Stimulated activated CD4-positive, alpha-beta T cell treated with anti-CD3 and anti-CD28 coated beads, Interleukin-2, amount 100 ng/mL, for 24 hours (primary cell): ENCODE data around the gene HS6ST1.
"Not testable (repeated sequence)": the region's sequence is repeated elsewhere in the genome, so short reads cannot be mapped to it uniquely, and the experiment has no call there.

Experiments
- DNase-seq, 2 donors: peaks; one replicate each; pipeline ENCODE4 v3.0.0-alpha.2; 2020

Gene HS6ST1

DNA sequence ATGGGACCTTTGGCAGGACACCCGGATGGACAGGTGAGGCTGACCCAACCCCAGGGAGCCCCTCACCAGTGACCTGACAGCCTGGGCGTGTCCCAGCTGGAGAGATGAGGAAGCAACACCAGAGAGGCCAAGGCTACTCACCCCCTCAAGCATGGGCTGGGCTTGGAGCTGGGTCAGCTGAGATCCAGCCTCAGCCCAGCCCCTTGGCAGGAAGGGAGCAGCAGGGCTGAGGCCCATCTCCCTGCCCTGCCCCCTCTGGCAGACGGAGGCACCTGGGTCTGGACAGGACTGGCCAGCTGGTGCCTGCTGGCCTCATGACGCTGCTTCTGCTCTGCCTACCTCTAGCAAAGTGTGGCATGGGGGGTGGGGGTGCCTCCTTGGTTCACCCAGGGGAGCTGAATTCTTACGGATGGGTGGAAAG, 37.8 kb downstream of the HS6ST1 start:
- no peak for DNase-seq

DNA sequence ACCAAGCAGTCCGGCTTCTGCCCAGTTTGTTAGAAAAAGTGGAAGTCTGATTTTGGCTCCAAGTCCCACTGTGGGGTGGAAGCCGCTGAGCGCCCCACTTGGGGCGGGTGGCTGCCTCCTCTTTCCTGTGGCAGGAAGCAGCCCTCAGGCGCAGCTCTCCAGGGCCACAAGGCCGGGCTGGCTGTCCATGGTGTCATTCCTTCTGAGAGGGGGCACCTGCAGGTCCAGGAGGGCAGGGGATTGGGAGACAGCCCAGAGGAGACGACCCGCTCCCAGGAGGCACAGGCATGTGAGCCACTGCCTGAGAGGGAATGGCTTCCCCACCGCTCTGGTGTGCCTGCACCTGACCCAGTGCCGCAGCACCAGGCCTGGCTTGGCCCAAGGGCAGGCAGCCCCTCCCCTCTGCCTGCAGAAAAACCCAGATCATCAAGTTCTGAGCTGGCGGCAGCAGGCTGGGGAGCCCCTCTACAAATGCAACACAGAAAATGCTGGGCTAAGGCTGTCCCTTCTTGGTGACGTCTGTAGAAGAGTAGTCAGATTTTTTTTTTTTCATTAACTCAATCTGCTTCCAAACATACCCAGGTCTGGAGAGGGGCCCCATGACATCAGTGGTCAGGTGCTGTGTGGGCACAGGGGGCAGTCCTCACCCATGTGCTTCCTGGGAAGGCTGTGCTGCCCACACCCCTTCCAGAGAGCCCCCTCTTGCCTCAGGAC, 38.4 kb downstream of the HS6ST1 start:
- no peak for DNase-seq

DNA sequence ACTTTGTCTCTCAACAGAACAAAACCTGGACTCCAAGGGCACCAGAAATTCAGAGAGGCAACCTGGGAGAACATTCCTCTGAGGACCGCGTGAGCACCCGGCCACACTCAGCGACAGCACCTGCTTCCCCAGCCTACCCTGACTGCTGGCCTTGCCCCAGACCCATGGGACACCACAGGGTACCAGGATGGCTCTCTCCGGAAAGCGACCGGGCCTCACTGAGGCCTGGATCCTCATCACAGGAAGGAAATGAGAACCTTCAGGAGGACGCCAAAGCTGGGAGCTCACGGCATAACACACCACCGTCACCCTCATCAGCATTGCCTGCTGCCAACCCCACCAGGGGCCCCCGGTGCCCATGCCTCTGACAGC, 38.9 kb downstream of the HS6ST1 start:
- DNase-seq: no peak

DNA sequence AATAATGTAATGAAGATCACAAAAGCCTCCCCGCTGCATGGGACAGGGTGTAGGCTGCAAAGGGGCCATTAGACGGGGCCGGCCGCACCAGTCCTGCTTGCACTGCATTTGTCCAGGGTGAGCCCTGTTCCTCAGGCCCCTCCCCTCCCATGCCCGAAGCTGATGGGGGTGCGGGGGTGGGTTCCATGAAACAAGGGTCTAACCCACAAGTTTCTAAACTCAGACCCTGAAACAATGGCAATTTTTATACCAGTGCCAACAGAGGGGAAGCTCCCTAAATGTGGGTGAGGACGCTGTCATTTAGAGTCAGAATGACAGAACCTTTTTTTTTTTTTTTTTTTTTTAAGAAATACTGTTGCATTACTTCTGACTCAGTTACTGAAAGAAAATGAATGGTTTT, 39.7 kb downstream of the HS6ST1 start:
- no peak for DNase-seq

DNA sequence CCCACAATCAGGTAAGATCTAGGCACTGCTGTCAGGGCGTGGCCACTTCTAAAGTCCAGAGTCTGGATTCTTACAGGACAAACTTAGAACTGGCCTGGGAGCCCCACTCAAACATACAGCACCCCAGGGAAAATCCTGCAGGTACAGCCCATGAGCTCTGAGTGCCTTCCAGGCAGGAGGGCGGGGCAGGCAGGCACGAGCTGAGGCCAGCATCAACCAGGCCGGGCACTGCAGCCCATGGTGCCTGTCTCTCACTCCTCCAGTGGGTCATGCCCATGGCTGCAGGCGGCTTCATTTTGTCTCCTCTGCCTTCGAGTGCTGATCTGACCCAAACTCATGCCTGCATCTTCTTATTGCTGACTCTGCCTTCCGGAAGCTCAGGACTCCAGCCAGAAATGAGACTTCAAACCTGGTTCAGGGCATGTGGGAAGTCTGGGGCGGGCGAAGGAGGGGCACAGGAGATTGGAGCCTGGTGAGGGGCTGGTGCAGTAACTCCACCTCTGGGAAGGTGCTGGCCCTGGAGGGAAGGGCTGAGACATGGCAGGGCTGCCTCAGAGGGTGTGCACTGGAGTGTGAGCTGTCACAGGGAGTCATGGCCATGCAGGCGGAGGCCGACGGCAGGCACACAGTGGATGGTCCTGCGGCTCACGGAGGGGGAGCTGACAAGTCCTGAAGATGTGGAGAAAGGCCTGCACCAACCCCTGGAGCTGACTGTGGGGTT, 40.5 kb downstream of the HS6ST1 start:
- DNase-seq: no peak

DNA sequence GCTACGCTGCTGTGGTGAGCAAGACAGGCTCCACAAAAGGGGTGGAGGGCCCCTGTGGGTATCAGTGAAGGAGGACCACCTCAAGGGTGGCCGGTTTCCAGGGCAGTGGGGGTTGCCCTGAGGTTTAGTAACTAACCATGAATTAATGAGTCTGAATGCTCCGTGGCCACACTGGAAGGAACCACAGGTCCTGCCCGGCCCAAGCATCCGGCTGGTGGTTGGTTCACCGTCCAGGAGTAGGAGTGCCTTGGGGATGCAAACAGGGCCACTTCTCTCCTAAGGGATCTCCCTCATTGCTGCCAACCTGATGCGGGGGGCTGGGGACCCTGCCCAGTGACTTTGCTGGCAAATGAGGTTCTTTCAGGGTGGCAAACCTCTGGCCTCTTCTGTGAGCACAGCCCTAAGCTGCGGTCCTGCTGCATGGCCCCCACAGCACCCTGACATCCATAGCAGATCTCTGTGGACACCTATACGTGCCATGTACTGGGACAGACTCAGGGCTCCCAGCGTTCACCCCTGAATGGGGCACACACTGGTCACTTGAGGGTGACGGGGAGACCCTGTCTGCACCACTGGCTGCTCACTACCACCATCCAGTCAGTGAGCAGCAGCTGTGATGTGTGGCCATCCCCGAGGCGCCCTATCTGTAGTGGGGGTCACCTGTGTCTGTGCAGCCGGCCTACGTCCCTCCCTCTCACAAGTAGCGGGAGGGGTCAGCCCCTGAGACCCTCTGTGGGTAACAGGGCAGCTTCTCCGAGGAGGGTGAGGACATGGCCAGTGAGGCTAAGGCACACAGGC, 41.6 kb downstream of the HS6ST1 start:
- DNase-seq: no peak

DNA sequence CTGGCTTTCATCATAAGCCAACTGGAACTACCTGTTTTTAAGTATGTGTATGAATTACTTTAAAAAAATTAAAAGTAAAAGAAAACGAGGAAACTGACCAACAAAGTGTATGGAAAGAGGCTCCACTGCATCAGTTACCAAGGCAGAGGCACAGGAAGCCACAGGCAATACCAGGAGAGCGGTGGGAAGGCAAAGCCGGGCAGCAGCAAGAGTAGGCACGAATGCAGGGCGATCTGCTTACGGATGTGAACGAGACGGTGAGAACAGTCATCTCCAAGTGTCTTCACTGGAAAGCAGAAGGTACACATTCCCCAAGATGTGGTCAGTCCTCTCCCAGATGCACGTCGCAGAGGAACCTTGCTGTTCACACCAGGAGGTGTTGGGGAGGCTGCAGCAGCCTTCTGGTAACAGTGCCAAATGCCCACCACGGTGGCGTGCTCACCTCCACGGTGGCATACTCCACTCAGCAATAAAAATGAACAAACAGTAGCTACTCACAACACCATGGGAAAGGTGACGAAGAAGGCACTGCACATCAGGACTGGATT, 43.1 kb downstream of the HS6ST1 start:
- no peak for DNase-seq

DNA sequence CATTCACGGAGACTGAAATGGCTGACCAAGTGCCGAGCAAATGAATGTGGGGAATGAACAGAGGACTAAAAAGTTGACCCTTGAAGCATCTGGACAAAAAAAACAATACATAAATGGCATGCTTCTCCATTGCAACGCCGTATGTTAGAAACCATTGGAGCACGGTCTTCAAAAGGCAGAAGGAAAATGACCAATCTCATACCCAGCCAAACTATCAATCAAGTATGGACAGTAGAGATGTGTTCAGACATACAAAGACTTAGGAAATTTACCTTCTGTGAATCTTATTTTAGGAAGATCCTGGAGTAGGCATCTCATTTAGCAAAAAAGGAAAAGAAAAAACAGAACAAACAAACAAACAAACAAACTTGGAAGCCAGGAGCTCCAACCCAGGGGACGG, 44.5 kb downstream of the HS6ST1 start:
- no peak for DNase-seq

DNA sequence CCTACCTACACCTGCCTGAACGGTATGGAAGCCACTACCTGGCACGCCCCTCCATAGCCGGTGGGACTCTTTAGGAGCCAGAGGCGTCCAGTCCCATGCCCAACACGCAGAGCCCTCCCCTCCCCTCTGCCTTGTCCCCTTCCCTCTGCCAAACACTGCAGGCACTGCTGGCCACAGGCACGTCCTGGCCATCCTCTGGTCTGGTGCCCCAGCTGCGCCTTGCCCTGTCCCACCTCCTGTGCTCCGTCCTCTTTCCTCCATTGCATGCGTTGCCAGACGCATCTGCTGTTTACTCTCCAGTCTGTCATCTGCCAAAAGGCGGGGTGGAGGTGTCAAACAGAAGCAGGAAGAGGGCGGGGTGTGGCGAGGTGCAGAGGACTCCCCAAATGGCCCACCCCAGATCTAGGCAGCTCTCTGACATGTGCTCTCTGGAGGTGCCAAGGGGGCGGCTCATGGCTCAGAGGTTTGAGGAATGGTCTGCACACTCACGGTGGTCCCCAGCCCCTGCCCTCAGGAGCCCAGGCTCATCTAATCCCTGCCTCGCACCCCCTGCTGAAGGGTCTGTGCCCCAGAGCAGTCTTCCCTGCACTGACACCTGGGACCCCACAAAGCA, 45.1 kb downstream of the HS6ST1 start:
- no peak for DNase-seq

DNA sequence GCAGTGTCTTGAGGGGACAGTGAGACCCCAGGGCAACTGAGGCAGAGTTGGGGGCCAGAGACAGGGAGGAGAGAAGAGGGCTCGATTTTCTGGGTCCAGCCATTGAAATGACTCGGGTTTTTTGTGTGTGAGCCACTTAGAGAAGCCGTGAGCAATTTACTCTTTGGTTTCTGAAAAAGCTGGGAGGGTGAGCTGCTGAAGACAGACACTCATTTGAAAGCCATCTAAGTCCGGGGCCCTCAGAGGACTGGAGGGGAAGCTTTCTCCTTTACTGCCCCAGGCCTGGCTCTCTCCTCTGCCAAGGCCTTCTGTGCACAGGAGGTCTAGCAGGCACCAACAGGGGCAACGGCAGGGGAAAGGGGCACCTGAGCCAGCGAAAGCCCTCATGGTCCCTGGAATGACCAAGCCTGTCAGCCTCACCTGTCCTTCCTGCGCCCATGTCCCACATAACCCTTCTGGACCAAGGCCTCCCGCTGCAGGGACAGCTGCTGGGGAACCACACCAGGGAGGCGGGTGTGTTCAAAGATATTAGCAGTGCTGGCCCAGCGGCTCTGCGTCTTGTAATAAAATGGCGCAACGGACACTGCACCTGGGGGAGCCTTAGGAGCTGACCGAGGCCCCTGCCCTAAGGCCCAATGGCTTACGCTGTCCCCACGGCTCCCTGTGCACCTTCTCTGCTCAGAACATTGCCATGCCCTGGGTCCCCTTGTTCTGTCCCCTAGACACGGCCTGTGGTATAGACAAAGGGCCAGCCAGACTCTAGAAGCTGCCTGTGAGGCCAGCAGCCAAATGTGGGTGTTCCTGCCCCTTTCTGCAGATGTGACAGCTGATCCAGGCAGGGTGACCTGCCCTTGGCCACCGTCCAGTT, 45.8 kb downstream of the HS6ST1 start:
- DNase-seq: no peak

DNA sequence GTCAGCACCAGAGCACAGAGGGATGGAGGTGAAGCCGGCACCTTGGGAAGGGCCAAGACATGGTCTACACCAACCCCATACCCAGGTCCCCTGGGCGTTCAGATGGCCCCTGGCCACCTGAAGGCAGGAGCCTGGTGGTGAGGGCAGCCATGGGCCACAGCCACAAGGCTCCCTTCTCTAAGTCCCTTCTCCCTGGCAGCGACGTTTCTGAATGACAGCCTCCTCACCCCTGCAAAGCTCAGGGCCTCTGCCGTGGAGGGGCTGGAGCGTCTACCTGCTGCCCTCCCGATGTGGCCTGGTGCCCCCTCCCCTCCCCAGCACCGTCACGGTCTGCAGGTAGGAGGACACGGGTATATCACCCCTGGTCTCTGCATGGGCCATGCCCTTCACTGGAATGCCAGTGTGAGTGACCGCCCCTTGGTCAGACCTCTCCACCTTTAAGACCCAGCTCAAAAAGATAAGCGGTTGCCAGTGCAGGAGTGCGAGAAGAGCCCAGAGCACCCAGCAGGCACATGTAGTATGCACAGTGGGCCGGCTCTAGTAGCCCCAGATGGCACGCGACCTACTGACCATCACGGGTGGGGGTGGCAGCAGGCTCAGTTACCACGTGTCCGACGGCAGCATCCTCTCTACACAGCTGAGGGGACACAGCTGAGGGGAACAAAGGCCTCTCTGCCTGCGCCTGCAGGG, 46.6 kb downstream of the HS6ST1 start:
- DNase-seq: no peak

DNA sequence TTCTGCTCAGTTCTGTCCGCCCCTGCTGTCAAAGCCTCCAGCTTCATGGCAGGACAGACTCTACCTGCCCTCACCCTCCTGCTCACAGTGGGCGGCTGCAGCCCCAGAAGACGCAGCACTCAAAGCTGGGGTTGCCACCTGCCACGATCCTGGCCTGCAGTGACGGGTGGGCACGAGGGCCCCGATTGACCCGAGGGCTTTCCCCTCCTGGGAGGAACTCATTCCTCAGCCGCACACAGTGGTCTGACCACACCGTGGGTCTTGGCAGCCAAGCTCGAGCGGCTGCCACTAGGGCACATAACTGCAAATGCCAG, 47.1 kb downstream of the HS6ST1 start:
- no peak for DNase-seq

DNA sequence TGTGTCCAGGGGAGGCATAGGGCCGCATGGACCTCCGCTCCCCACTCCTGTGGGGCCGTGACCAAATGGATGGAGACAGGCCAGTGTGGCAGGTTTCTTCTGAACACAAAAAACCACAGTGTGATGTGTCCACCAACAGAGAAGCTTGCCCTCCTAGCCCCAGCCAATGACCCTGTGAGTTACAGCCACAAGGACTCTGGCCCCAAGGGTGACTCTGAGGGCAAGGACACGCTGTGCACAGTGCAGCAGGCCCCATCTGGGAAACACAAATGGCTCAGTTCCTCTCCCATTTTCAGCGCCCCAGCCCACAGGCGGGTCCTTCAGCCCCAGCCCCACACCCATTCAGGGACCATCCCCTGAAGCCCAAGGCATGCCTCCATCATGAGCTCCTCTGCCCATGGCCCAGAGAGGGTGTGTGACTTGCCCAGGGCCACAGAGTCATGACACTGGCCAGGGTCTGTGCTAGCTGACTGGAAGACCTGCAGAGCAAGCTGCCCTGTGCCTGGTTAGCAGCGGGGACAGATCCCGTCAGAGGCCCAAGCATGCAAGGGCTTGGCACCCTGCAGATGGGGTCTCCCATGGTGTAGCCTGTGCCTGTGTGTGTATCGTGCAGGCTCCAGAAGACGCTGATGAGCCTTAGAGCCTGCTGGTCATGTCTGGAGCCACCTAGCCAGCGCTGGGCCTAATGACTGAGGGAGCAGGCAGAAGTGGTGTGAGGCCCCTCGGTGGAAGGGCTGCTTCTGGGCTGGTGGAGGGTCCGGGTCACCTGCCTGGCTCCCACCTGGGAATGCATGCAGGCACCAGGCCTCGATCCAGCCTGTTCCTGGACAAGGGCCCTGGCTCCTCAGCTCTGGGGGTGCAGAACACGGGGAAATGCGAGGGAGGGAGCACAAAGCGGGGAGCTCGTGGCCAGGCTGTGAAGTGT, 47.7 kb downstream of the HS6ST1 start:
- no peak for DNase-seq

DNA sequence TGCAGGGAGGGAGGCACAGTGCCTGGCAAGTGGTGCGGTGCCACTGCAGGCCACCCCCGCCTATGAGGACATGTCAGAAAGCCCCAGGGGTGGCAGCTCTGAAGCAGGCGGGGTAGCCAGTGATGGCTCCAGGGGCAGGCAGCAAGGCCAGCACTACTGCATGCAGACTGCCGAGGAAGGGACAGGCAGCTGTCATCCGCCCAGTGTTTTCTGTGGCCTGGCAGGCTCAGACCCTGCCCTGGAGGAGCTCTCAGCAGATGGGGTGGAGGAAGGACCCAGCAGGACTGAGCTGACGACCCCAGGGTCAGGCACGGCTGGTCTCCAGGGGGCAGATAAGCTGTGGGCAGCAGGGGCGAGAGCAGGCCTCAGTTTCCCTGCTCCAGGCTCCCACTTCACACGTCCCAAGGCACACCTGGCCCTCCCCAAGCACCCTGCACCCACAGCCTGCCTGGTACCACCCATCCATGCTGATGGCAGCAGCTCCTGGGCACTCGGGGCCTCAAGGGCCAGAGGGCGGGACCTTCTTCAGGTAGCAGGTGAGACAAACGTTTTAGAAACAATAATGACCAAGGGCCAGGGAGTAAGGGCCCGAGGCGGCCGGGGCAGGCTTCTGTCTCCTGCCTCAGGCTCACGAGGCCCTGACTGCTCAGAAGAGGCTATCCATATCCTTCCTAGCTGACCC, 48.5 kb downstream of the HS6ST1 start:
- no peak for DNase-seq

DNA sequence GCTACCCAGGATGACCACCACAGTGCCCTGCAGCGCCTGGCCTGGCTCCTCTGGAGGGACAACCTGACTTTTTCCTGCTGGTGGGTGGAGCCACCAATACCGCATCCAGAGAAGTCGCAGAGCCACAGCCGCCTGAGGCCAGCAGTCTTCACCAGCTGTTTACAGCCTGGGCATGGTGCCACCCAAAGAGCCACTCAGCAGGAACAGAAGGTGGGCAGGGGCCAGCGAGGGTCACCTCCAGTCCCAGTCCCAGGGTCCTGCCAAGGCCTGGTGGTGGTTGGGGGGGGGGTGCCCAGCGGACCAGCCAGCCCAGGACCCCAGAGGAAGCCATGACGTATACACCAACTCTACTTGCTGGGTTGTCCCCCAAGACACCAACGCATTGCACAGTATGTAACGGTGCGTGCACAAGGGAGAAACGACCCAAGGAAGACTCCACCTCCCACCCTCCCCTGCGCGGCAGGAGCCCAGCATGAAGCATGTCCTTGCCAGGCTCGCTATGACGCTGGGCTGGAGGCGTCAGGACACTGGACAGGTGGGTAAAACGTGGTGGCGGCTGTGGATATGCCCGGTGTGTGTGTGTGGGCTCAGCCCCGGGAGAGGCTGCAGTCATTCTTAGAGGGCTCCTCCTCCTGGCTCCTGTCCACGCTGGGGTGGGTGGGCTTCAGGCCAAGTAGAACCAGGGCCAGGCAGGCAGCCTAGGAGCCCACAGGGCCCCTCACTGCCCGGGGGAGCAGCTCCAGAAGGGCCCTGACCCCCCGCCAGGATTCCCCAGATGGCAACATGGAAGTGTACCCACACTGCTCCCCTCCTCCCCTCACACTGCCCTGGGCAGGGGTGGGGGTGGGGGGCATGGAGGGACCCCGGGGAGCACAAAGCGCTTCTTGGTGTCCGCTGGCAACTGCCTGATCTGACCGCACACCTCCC, 49.3 kb downstream of the HS6ST1 start:
- no peak for DNase-seq

DNA sequence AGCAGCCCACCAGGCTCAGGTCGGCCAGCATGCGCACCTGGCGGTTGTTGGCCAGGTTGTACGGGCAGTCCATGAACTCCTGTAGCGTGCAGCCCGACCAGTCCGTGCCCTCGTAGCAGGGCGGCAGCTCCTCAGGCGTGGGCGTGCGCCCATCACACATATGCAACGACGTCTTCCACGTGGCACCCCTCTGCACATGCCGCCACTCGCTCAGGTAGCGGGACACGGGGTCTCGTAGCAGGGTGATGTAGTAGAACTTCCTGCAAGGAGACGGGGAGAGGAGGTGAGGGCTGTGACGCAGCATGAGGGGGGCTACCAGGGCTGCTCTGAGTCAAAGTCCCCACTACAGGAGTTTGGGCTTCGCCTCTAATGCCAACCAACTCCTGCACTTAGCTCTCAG, 50.1 kb downstream of the HS6ST1 start:
- not testable (repeated sequence) for DNase-seq

DNA sequence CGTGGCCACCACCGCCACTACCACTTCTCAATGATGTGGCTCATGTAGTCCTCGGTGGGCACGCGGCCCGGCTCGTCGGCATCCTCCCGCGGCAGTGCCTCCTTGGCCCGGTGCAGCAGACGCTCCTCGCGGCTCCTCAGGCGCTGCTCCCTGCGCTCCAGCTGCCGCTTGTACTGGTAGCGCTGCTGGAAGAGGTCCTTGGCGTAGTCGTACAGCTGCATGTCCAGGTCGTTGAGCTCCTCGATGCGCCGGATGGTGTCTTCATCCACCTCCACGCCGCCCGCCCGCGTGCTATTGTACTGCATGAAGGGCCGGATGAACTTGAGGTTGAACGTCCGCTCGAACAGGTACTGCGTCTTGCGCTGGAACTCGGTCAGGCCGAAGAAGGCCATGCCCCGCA, 50.5 kb downstream of the HS6ST1 start:
- not testable (repeated sequence) for DNase-seq

DNA sequence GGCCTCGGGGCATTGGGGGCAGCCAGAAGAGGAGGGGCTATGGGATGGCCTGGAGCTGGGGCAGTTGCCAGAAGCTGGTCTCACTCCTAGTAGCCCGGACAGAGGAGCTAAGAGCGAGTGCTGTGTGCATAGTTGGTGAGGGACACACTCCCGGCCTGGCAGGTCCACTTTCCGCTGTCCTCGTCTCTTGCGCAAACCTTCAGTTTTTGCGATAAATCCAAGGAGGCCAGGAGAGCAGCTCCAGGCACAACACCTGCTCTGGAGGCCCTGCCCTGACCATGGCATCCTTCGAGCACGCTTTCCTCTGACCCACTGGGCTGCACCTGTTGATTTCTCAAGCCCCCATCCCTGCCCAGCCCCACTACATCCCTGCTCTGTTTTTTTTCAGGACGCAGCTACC, 51.0 kb downstream of the HS6ST1 start:
- not testable (repeated sequence) for DNase-seq

DNA sequence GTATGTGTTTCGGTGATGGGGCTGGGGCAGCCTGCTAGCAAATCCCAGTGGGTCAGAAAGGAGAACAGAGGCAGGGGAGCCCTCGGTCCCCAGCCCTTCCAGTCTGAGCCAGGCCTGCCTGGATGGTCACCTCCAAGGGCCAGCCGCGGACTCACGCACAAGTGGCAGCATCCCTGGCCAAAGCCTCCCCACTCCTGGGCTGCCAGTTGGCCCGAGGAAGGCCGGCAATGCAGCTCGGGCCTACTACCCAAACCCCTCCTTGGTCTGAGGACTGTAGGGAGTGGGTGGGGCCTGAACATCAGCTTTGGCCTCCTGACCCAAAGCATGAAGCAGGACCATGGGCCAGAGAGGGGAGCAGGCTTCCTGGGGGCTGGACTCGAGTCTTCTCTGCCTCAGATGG, 51.5 kb downstream of the HS6ST1 start:
- DNase-seq: not testable (repeated sequence)
